GM12878 (cell line): ENCODE results near the gene TECPR1. TPM values are rescaled to one million over a fixed set of nuclear protein-coding genes. Genes with fewer than 3 reads are reported as not detected.
A peak's percentile ranks its signal among the peaks of the same experiment; 100 is the strongest.

Source experiments
- BMI1 ChIP-seq: fragments of 450-650 bp; IDR thresholded peaks from 2 replicates; pipeline ENCODE4 v1.6.1; 2016; ENCODE audit warnings: mild to moderate bottlenecking, moderate library complexity, borderline replicate concordance
- BRCA1 ChIP-seq: IDR thresholded peaks from 2 replicates; pipeline ENCODE4 v1.6.1; 2011; ENCODE audit warnings: low read depth, low read length, improper control_type of control experiment
- DPF2 ChIP-seq: fragments of 450-650 bp; IDR thresholded peaks from 2 replicates; pipeline ENCODE4 v1.6.1; 2017; ENCODE audit warnings: mild to moderate bottlenecking
- EP300 ChIP-seq, 2 experiments: fragments of 150-350 bp in 1 of 2; IDR thresholded peaks; 2 replicates each; pipeline ENCODE4 v1.6.1; 2011 to 2012; ENCODE audit warnings: low read depth in 2 of 2, low read length in 2 of 2, borderline replicate concordance in 1 of 2, improper control_type of control experiment in 1 of 2, inconsistent platforms in 1 of 2; ENCODE audit not compliant: control insufficient read depth in 1 of 2
- FOXM1 ChIP-seq: IDR thresholded peaks from 2 replicates; pipeline ENCODE4 v1.6.1; 2012; ENCODE audit warnings: low read depth, mild to moderate bottlenecking, inconsistent platforms, low read length, moderate library complexity
- GABPA ChIP-seq: IDR thresholded peaks from 2 replicates; pipeline ENCODE4 v1.6.1; 2014; ENCODE audit warnings: antibody characterized with exemption, low read depth, mild to moderate bottlenecking, inconsistent platforms
- KAT2A ChIP-seq: conservative IDR thresholded peaks from 2 replicates; pipeline ENCODE4 v1.6.1; 2011; ENCODE audit warnings: low read depth, low read length; ENCODE audit not compliant: control insufficient read depth
- MTA2 ChIP-seq: fragments of 450-650 bp; IDR thresholded peaks from 2 replicates; pipeline ENCODE4 v1.6.1; 2016; ENCODE audit warnings: low read depth, mild to moderate bottlenecking, moderate library complexity
- MYC ChIP-seq: IDR thresholded peaks from 2 replicates; pipeline ENCODE4 v1.6.1; 2011; ENCODE audit warnings: mild to moderate bottlenecking, low read length, moderate library complexity, inconsistent platforms; ENCODE audit not compliant: insufficient read depth, insufficient replicate concordance, insufficient read length, severe bottlenecking
- NFYB ChIP-seq: IDR thresholded peaks from 2 replicates; pipeline ENCODE4 v1.6.1; 2011; ENCODE audit warnings: low read depth, mild to moderate bottlenecking, low read length, improper control_type of control experiment, moderate library complexity; ENCODE audit not compliant: insufficient read depth
- PRDM15 ChIP-seq: fragments of 450-650 bp; formaldehyde crosslinking; IDR thresholded peaks from 2 replicates; pipeline ENCODE4 v1.4.0; 2020; ENCODE audit warnings: mild to moderate bottlenecking, moderate library complexity
- RB1 ChIP-seq: fragments of 450-650 bp; formaldehyde crosslinking; IDR thresholded peaks from 2 replicates; pipeline ENCODE4 v1.6.1; 2017; ENCODE audit warnings: mild to moderate bottlenecking, borderline replicate concordance
- RCOR1 ChIP-seq: conservative IDR thresholded peaks from 2 replicates; pipeline ENCODE4 v1.6.1; 2012; ENCODE audit warnings: low read depth, low read length, improper control_type of control experiment
- RELA ChIP-seq: fragments of 450-650 bp; IDR thresholded peaks from 2 replicates; pipeline ENCODE4 v1.8.0; 2014; ENCODE audit warnings: borderline replicate concordance; ENCODE audit not compliant: partially characterized antibody
- SREBF2 ChIP-seq: IDR thresholded peaks from 2 replicates; pipeline ENCODE4 v1.6.1; 2012; ENCODE audit warnings: mild to moderate bottlenecking, low read length
- SUPT20H ChIP-seq: IDR thresholded peaks from 2 replicates; pipeline ENCODE4 v1.6.1; 2011; ENCODE audit warnings: low read depth, mild to moderate bottlenecking, low read length, moderate library complexity, borderline replicate concordance; ENCODE audit not compliant: control insufficient read depth
- TCF3 ChIP-seq: IDR thresholded peaks from 2 replicates; pipeline ENCODE4 v1.6.1; 2012; ENCODE audit warnings: low read depth, mild to moderate bottlenecking, low read length, borderline replicate concordance; ENCODE audit not compliant: insufficient read depth
- USF2 ChIP-seq: IDR thresholded peaks from 2 replicates; pipeline ENCODE4 v1.6.1; 2011; ENCODE audit warnings: low read depth, low read length, improper control_type of control experiment, borderline replicate concordance
- ZBTB11 ChIP-seq: fragments of 450-650 bp; formaldehyde crosslinking; IDR thresholded peaks from 2 replicates; pipeline ENCODE4 v1.5.0; 2022; ENCODE audit warnings: mild to moderate bottlenecking, missing genetic modification characterization
- ZNF384 ChIP-seq: IDR thresholded peaks from 2 replicates; pipeline ENCODE4 v1.6.1; 2012; ENCODE audit warnings: low read depth, mild to moderate bottlenecking, low read length, improper control_type of control experiment, borderline replicate concordance
- ZNF622 ChIP-seq: fragments of 450-650 bp; IDR thresholded peaks from 2 replicates; pipeline ENCODE4 v1.6.1; 2017; ENCODE audit warnings: mild to moderate bottlenecking, inconsistent platforms
- polyA plus RNA-seq, 11 experiments: library from polyadenylated mRNA; depleted of rRNA in 4 of 11; unstranded in 6 of 11; stranded (reverse) in 5 of 11; fragments of >200 nt; fragmentation: Nextera tagmentation in 4 of 11; fragmentation: Illumina TruSeq in 1 of 11; extraction: Ambion mirVana in 4 of 11; extraction: Trizol in 1 of 11; gene quantifications; 1 replicate in 1 of 11; 2 replicates in 10 of 11; pipeline versions ENCODE4 v1.2.1 to v1.2.3, GENCODE V29; 2011 to 2016; ENCODE audit warnings: inconsistent platforms in 2 of 11, missing spikeins in 2 of 11, low read depth in 1 of 11
- total RNA-seq, 4 experiments: library from RNA; depleted of rRNA in 3 of 4; stranded (reverse); fragments of >200 nt in 3 of 4; fragmentation: Illumina TruSeq in 1 of 4; extraction: Trizol in 1 of 4; gene quantifications; 2 replicates each; pipeline versions ENCODE4 v1.2.1 to v1.2.3, GENCODE V29; 2013 to 2021

Gene TECPR1
- total and polyA plus RNA-seq, 10 of the 15 experiments (the other 5 are each of a cell fraction or from before 2014, with no cell fraction given): 0.26 to 16.8 (median 4.2) TPM

- TF ChIP-seq TCF3 (peak; percentile 93), SUPT20H (no peak), MYC (peak; percentile 40), RCOR1 (peak; percentile 97), SREBF2 (0 out of 2 replicates have a peak, but pooled peaks have one; percentile 29), ZNF384 (peak; percentile 15; the same call in 1 of the 2 replicates), NFYB (0 out of 2 replicates have a peak, but pooled peaks have one; percentile 17), ZBTB11 (CRISPR knock-in tag) (no peak), EP300 (IDR thresholded peaks at IDR 0.05; ENCODE audit: borderline replicate concordance in 1 of 2, control insufficient read depth in 1 of 2, low read depth in 2 of 2, low read length in 2 of 2) (peak; percentile 95 to 98), PRDM15 (no peak), RB1 (no peak), RELA (peak; percentile 67), ZNF622 (no peak), KAT2A (no peak), USF2 (peak; percentile 49), GABPA (peak; percentile 40; the same call in 1 of the 2 replicates), MTA2 (peak; percentile 93), BRCA1 (0 out of 2 replicates have a peak, but pooled peaks have one; percentile 10), DPF2 (peak; percentile 99), FOXM1 (peak; percentile 92), BMI1 (peak; percentile 77; the same call in 1 of the 2 replicates)
Observed at GRCh38 chr7:98202367-98203195, 49.5 kb downstream of the TECPR1 start (continued).
